Mesendoderm (in vitro differentiated cells): ENCODE results near the gene TNS1.

Source experiments
- DNase-seq: peaks from one replicate; pipeline ENCODE4 v3.0.0; 2013
- H2AK5ac ChIP-seq: 2 replicates; pipeline ENCODE4 v1.6.1; 2013; ENCODE audit warnings: low read length, inconsistent platforms
- H2BK120ac ChIP-seq: 2 replicates; pipeline ENCODE4 v1.6.1; 2013; ENCODE audit warnings: low read depth, mild to moderate bottlenecking, low read length, moderate library complexity, mixed read lengths
- H2BK15ac ChIP-seq: replicated peaks from 2 replicates; pipeline ENCODE4 v1.6.1; 2013; ENCODE audit warnings: low read depth, mild to moderate bottlenecking, moderate library complexity
- H2BK5ac ChIP-seq: 2 replicates; pipeline ENCODE4 v1.6.1; 2013; ENCODE audit warnings: low read length, inconsistent platforms
- H3K18ac ChIP-seq: 2 replicates; pipeline ENCODE4 v1.6.1; 2013; ENCODE audit warnings: mild to moderate bottlenecking, low read length, mixed read lengths
- H3K23ac ChIP-seq: one replicate; pipeline ENCODE4 v1.6.1; 2013; ENCODE audit warnings: low read length
- H3K27ac ChIP-seq: 2 replicates; pipeline ENCODE4 v1.5.1; 2013; ENCODE audit warnings: low read depth, mild to moderate bottlenecking, inconsistent platforms, low read length, moderate library complexity
- H3K27me3 ChIP-seq: 2 replicates; pipeline ENCODE4 v1.6.1; 2013; ENCODE audit warnings: low read length, control low read depth, mild to moderate bottlenecking, inconsistent platforms; ENCODE audit not compliant: insufficient read depth, poor library complexity
- H3K36me3 ChIP-seq: 2 replicates; pipeline ENCODE4 v1.6.1; 2013; ENCODE audit warnings: low read length, inconsistent platforms; ENCODE audit not compliant: control insufficient read depth, insufficient read depth
- H3K4ac ChIP-seq: one replicate; pipeline ENCODE4 v1.6.1; 2013; ENCODE audit warnings: low read depth, mild to moderate bottlenecking, low read length, moderate library complexity
- H3K4me1 ChIP-seq: 2 replicates; pipeline ENCODE4 v1.6.1; 2013; ENCODE audit warnings: low read depth, low read length, inconsistent platforms; ENCODE audit not compliant: control insufficient read depth
- H3K4me2 ChIP-seq: 2 replicates; pipeline ENCODE4 v1.6.1; 2013; ENCODE audit warnings: low read length
- H3K4me3 ChIP-seq: 2 replicates; pipeline ENCODE4 v1.5.1; 2013; ENCODE audit warnings: mild to moderate bottlenecking, low read length
- H3K56ac ChIP-seq: one replicate; pipeline ENCODE4 v1.6.1; 2013; ENCODE audit warnings: low read length
- H3K79me1 ChIP-seq: 2 replicates; pipeline ENCODE4 v1.6.1; 2013; ENCODE audit warnings: low read length, inconsistent platforms
- H3K79me2 ChIP-seq: 2 replicates; pipeline ENCODE4 v1.6.1; 2013; ENCODE audit warnings: mild to moderate bottlenecking, low read length; ENCODE audit not compliant: control insufficient read depth, insufficient read depth
- H3K9ac ChIP-seq: 2 replicates; pipeline ENCODE4 v1.6.1; 2013; ENCODE audit warnings: low read length, inconsistent platforms
- H4K5ac ChIP-seq: one replicate; pipeline ENCODE4 v1.6.1; 2013; ENCODE audit warnings: low read length
- H4K8ac ChIP-seq: one replicate; pipeline ENCODE4 v1.6.1; 2013; ENCODE audit warnings: low read depth, mild to moderate bottlenecking, control low read depth, low read length, moderate library complexity
- WGBS: extraction: QIAGEN DNeasy Blood & Tissue Kit; methylation state at CpG from one replicate; pipeline ENCODE4 v1.1.7; 2013; ENCODE audit warnings: low lambda C conversion rate, missing lambda C conversion rate; ENCODE audit not compliant: insufficient coverage; ENCODE audit errors: extremely low coverage; 5-methylcytosine and 5-hydroxymethylcytosine counted together

TNS1 gene

GRCh38 chr2:217935901-217936684, 66.7 kb downstream of the TNS1 start:
- no peak overlapping the region for H4K8ac ChIP-seq
- no peak overlapping the region for H2BK15ac ChIP-seq
- peak overlapping the region; percentile 52 for H2AK5ac ChIP-seq
- H3K23ac ChIP-seq, result no peak overlapping the region
- H3K4ac ChIP-seq, result no peak overlapping the region
- no peak overlapping the region for H3K18ac ChIP-seq
- no peak for DNase-seq
- no peak overlapping the region for H3K9ac ChIP-seq
- no peak overlapping the region for H2BK120ac ChIP-seq
- no peak overlapping the region for H3K4me3 ChIP-seq
- no peak overlapping the region for H4K5ac ChIP-seq
- WGBS, result no CpG with 5 or more reads among the region's 10 CpGs
- no peaks in the 10 kb centered on the region for H3K79me2 ChIP-seq
- no peak overlapping the region for H3K27ac ChIP-seq
- no peak overlapping the region for H3K4me2 ChIP-seq
- no peaks in the 10 kb centered on the region for H3K79me1 ChIP-seq
- no peaks in the 10 kb centered on the region for H3K27me3 ChIP-seq
- H3K56ac ChIP-seq, result no peak overlapping the region
- H3K4me1 ChIP-seq, result peaks cover 11% of the 10 kb centered on the region
- no peak overlapping the region for H2BK5ac ChIP-seq
- no peaks in the 10 kb centered on the region for H3K36me3 ChIP-seq

- Histone ChIP-seq H3K56ac (peak overlapping the region; percentile 58), H3K79me1 (no peaks in the 10 kb centered on the region), H2BK15ac (no peak overlapping the region), H4K8ac (no peak overlapping the region), H4K5ac (no peak overlapping the region), H3K4me2 (no peak overlapping the region), H2BK120ac (no peak overlapping the region), H3K9ac (no peak overlapping the region), H3K36me3 (no peaks in the 10 kb centered on the region), H3K27me3 (no peaks in the 10 kb centered on the region), H3K18ac (no peak overlapping the region), H2BK5ac (no peak overlapping the region), H3K4me1 (peaks cover 11% of the 10 kb centered on the region), H2AK5ac (no peak overlapping the region), H3K4ac (no peak overlapping the region), H3K79me2 (no peaks in the 10 kb centered on the region), H3K4me3 (no peak overlapping the region), H3K23ac (no peak overlapping the region), H3K27ac (no peak overlapping the region)
- WGBS, result no CpG with 5 or more reads among the region's 7 CpGs
- DNase-seq, result no peak
Observed at GRCh38 chr2:217935235-217935879, 67.4 kb downstream of the TNS1 start.

GRCh38 chr2:217934321-217935131, 68.3 kb downstream of the TNS1 start:
- Histone ChIP-seq H3K4me2 (no peak overlapping the region), H3K4me3 (no peak overlapping the region), H3K23ac (no peak overlapping the region), H4K8ac (no peak overlapping the region), H2BK15ac (no peak overlapping the region), H3K79me2 (no peaks in the 10 kb centered on the region), H3K79me1 (no peaks in the 10 kb centered on the region), H3K18ac (no peak overlapping the region), H3K56ac (peak overlapping the region; percentile 58), H2BK120ac (no peak overlapping the region), H3K27ac (no peak overlapping the region), H2AK5ac (no peak overlapping the region), H3K27me3 (no peaks in the 10 kb centered on the region), H2BK5ac (no peak overlapping the region), H3K36me3 (no peaks in the 10 kb centered on the region), H3K4me1 (peaks cover 11% of the 10 kb centered on the region), H4K5ac (no peak overlapping the region), H3K4ac (no peak overlapping the region), H3K9ac (no peak overlapping the region)
- DNase-seq, result no peak
- WGBS, result no CpG with 5 or more reads among the region's 13 CpGs

- Histone ChIP-seq H2BK5ac (no peak overlapping the region), H3K9ac (no peak overlapping the region), H3K27ac (no peak overlapping the region), H3K4me1 (peaks cover 11% of the 10 kb centered on the region), H3K23ac (no peak overlapping the region), H3K79me1 (no peaks in the 10 kb centered on the region), H4K5ac (no peak overlapping the region), H2AK5ac (no peak overlapping the region), H3K4me3 (no peak overlapping the region), H2BK15ac (no peak overlapping the region), H3K36me3 (no peaks in the 10 kb centered on the region), H3K4ac (no peak overlapping the region), H3K27me3 (no peaks in the 10 kb centered on the region), H3K79me2 (no peaks in the 10 kb centered on the region), H4K8ac (no peak overlapping the region), H3K56ac (no peak overlapping the region), H3K18ac (no peak overlapping the region), H2BK120ac (no peak overlapping the region), H3K4me2 (no peak overlapping the region)
- no peak for DNase-seq
- no CpG with 5 or more reads among the region's 3 CpGs for WGBS
Observed at GRCh38 chr2:217933617-217933993, 69.2 kb downstream of the TNS1 start.

GRCh38 chr2:217932803-217933616, 69.8 kb downstream of the TNS1 start:
- no peak overlapping the region for H3K27ac ChIP-seq
- no peaks in the 10 kb centered on the region for H3K79me2 ChIP-seq
- H3K9ac ChIP-seq, result no peak overlapping the region
- no peak overlapping the region for H2BK15ac ChIP-seq
- no peak for DNase-seq
- H3K27me3 ChIP-seq, result no peaks in the 10 kb centered on the region
- no peak overlapping the region for H3K4ac ChIP-seq
- WGBS, result no CpG with 5 or more reads among the region's 21 CpGs
- H3K18ac ChIP-seq, result no peak overlapping the region
- no peak overlapping the region for H4K5ac ChIP-seq
- no peak overlapping the region for H3K56ac ChIP-seq
- no peak overlapping the region for H2BK5ac ChIP-seq
- no peaks in the 10 kb centered on the region for H3K36me3 ChIP-seq
- H2AK5ac ChIP-seq, result no peak overlapping the region
- no peak overlapping the region for H2BK120ac ChIP-seq
- no peaks in the 10 kb centered on the region for H3K79me1 ChIP-seq
- no peak overlapping the region for H3K4me3 ChIP-seq
- H4K8ac ChIP-seq, result no peak overlapping the region
- H3K4me2 ChIP-seq, result no peak overlapping the region
- no peak overlapping the region for H3K23ac ChIP-seq
- H3K4me1 ChIP-seq, result peaks cover 11% of the 10 kb centered on the region
